D721Med (cell line): ENCODE results near the gene GGCT.

Experiments used
- DNase-seq: peaks from one replicate; pipeline ENCODE4 v3.0.0; 2011; ENCODE audit warnings: low spot score; ENCODE audit not compliant: insufficient read length
- FAIRE-seq: peaks from 2 replicates; lab custom pipeline; 2011; peaks lifted over from hg19 to GRCh38; lab: Jason Lieb, UNC
- CTCF ChIP-seq: IDR thresholded peaks from 2 replicates; pipeline ENCODE4 v1.5.1; 2012; ENCODE audit warnings: mild to moderate bottlenecking, control low read depth; ENCODE audit not compliant: insufficient read depth; ENCODE audit errors: missing control alignments

The GGCT gene

GRCh38 chr7:30504301-30505173 is at the start of gene GGCT:
TSS of gene GGCT (minus strand) at chr7:30504829. CDS start at chr7:30504709, 120 bp downstream.
- FAIRE-seq (no peak), DNase-seq (peak; percentile 75)
- no peak for TF ChIP-seq CTCF

- no peak for DNase-seq
- no peak for FAIRE-seq
- TF ChIP-seq CTCF: no peak
Observed at GRCh38 chr7:30553546-30553945, 48.9 kb upstream of the GGCT start.

- no peak for TF ChIP-seq CTCF
- DNase-seq (no peak), FAIRE-seq (no peak)
Observed at GRCh38 chr7:30553141-30553540, 48.5 kb upstream of the GGCT start.

GRCh38 chr7:30552330-30552729 is 47.7 kb upstream of the GGCT start:
- FAIRE-seq: no peak
- no peak for DNase-seq
- no peak for TF ChIP-seq CTCF

- no peak for FAIRE-seq
- DNase-seq: no peak
- TF ChIP-seq CTCF: no peak
Observed at GRCh38 chr7:30549931-30550493, 45.4 kb upstream of the GGCT start.

GRCh38 chr7:30548845-30549244 is 44.2 kb upstream of the GGCT start:
- FAIRE-seq: no peak

More at GRCh38 chr7:30548845-30549244, 44.2 kb upstream of the GGCT start:
- TF ChIP-seq CTCF: peak; percentile 72
- DNase-seq: peak; percentile 41
